SIG-M5 treated with dmso at 0.1 percent for 504 hours (cell line): ENCODE measurements around the gene YPEL5.

ENCODE experiments used
- DNase-seq: peaks from one replicate; lab custom pipeline; 2025; ENCODE audit not compliant: unreplicated experiment; lab: John Stamatoyannopoulos, UW

Gene YPEL5

DNA sequence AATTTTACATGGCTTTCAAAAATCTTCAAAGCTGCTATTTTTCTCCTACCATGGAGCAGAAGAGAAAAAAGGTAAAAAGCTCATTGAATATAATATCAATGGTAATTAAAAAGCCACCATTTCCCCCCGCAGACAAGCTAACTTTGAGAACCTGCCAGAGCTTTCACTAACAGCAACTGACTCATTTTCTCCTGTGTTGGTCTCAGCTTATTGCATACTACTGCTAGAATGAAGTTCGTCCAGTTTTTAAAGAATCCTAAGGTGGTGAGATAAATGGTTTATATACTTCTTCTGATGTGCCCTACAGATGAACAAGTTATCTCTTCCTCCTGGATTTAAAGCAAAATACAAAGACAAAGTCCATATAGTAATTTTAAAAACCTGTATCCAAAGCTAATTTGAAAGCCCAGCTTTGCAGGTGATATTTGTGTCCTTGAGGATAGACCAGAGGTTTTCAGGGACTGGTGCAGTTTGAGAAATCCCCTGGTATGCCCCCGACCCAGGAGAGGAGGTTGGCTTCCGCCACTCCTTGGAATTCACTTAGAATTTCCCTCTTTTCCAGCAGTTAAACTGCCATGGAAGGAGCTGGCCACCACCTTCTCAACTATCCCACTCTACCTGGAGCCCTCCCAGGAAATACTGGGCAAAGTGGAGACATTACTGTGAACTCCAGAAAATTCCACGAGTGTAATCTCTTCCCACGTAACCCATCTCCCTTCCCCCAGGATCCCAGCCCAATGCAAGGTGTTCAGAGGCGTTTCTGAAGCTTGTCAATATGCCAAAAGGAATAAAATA, 17.5 kb downstream of the YPEL5 start:
- DNase-seq: no peak

- peak; percentile 99 for DNase-seq
Observed at GRCh38 chr2:30165050-30165520, 18.3 kb downstream of the YPEL5 start.

DNA sequence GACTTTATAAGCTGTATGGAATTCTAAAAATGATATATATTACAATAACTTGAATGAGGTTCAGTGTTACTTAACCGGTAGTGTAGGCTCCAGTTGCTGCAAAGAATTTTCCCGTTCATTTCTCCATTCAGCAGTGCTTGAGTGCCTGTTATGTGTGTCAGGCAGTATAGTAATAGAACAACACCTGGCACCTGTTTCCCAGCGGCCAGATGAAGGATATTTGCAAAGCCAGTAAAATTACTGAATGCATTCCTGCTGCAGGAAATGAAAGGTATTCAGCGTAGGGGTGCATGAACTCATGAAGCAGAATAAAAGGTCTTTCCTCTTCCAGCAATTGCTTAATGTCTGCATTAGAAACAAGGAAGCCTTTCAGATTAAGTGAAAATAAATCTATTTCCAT, 18.8 kb downstream of the YPEL5 start:
- DNase-seq: no peak

- DNase-seq: no peak
Observed at GRCh38 chr2:30172627-30173026, 25.8 kb downstream of the YPEL5 start.

- no peak for DNase-seq
Observed at GRCh38 chr2:30177440-30177839, 30.6 kb downstream of the YPEL5 start.

- no peak for DNase-seq
Observed at GRCh38 chr2:30177956-30178355, 31.1 kb downstream of the YPEL5 start.

DNA sequence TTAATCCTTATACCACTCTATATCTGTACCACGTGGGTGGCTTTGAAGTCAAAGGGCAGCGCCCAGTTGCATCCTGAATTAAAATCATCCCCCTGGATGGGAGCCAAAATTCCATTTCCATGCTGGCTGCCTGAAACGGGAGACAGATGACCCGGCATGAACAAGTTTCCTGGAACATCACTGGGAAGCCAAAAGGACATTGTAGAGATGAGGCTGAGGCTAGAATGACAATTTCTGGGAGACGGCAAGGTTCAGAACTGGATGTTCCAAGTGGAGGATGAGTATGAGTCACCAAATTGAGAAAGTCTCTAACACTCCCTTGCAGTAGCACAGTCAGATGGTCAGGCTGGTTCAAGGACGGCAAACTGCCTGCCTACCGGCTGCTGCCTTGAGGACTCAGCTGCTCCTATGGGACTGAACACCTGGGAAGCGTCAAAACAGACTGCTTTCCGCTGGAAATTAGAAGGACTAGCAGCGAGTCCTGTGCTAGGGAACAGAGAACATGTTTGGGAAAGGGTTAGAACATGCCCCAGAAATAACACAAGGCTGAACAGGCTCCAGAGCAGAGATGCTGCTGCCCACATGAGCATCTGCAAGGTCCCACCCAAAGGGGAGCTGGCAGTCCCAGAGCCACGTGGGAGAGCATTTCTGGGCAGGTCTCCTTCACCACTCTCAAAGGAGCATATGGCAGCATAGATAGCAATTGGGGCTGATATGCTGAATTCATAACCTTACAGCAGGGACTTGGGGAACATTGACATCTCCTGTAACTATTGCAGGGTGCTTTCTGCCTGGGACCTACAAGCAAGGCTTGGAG, 32.0 kb downstream of the YPEL5 start:
- DNase-seq: no peak

DNA sequence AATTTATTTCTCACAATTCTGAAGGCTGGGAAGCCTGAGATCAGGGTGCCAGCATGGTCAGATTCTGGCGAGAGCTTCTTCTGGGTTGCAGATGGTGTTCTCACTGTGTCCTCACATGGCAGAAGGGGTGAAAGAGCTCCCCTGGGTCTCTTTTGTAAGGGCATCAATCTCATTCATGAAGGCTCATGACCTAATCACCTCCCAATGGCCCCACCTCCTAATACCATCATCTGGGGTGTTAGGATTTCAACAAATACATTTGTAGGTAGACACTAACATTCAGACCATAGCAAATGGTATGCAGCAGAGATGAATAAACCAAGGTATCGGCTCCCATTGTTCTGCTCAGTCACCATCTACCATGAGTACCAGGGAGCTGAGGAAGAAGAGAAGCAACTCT, 32.7 kb downstream of the YPEL5 start:
- no peak for DNase-seq

DNA sequence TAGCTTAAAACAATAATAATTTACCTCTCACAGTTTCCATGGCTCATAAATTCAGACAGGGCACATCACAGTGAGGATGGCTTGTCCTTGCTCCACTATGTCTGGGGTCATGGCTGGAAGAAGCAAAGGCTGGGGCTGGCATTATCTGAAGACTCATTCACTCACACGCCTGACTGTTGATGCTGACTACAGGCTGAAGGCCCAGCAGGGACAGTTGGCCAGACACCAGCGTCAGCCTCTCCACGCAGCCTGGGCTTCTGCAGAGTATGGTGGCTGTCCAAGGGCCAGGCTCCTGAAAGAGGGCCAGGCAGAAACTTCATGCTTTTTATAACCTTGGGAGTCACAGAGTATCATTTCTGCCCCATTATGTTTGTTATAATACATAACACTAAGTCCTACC, 33.4 kb downstream of the YPEL5 start:
- no peak for DNase-seq

DNA sequence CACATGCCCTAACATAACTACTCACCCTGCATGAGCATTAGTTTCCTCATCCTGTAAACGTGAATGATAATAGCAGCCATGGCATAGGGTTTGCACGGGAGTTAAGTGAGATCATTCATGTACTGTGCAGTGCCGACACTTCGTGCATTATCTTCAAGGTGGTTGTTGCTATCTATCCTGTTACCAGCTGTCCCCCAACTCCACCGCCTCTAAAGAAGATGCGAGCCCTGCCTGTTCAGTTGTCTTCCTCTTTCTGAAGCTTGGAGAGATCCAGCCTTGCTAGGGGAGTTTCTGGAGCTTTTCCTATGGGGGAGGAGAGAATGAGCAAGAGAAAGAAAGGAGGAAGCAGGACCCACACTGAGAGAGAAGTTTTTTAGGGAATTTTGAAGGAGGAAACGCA, 34.4 kb downstream of the YPEL5 start:
- DNase-seq: no peak

- DNase-seq: no peak
Observed at GRCh38 chr2:30184035-30184434, 37.2 kb downstream of the YPEL5 start.

GRCh38 chr2:30185178-30185577, 38.4 kb downstream of the YPEL5 start:
- DNase-seq: peak; percentile 85

DNA sequence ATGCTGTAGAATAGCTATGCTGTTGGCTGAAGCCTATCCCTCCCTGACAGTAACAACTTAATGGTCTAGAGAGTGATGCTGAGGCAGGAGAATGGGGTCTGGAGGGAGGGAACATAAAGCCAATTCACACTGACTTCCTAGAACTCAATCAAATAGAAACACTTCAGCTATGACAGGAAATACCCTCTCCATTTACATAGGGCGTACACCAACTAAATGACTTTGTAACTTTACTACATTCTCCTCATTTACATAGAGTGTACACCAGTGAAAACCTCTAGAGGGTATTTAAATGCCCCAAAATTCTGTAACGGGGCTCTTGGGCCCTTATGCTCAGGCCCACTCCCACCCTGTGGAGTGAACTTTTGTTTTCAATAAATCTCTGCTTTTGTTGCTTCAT, 41.5 kb downstream of the YPEL5 start:
- DNase-seq: no peak

GRCh38 chr2:30190637-30191036, 43.8 kb downstream of the YPEL5 start:
- DNase-seq: no peak

GRCh38 chr2:30191107-30191506, 44.3 kb downstream of the YPEL5 start:
- no peak for DNase-seq

- DNase-seq: no peak
Observed at GRCh38 chr2:30191819-30192271, 45.0 kb downstream of the YPEL5 start.

DNA sequence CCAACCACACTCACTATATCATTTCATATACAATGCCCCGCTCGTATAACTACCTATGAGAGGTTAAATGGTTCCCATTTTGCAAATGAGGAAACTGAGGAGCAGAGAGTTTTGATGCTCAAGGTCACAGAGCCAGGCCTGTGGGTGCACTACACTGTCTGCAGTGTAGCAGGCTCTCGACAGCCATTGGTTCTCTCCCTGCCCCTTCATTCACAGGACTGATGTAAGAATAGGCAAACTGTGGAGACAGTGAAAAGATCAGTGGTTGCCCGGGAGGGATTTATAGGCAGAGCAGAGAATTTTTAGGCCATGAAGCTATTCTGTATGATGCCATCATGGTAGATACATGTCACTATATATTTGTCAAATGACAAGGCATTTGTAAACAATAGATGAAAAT, 45.5 kb downstream of the YPEL5 start:
- no peak for DNase-seq

GRCh38 chr2:30193104-30193681, 46.4 kb downstream of the YPEL5 start:
- DNase-seq: no peak

- DNase-seq: no peak
Observed at GRCh38 chr2:30194421-30194820, 47.6 kb downstream of the YPEL5 start.

DNA sequence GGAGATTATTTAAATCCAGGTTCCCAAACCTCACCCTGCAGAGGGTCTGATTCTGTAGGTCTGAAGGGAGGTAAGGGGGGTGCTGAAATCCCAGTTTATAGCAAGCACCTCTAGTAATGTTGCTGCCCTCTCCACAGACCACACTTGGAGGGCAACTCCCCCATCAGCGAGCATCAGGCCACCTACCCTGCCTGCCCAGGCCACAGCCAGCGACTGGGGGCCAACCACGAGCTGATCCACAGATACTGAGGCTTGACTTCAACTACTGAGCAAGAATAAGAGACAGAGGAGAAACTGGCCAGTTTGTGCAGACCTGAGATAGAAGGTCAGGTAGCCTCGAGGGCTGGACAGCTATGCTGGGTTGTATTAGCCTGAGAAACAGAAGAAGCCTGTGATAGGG, 48.2 kb downstream of the YPEL5 start:
- DNase-seq: no peak

DNA sequence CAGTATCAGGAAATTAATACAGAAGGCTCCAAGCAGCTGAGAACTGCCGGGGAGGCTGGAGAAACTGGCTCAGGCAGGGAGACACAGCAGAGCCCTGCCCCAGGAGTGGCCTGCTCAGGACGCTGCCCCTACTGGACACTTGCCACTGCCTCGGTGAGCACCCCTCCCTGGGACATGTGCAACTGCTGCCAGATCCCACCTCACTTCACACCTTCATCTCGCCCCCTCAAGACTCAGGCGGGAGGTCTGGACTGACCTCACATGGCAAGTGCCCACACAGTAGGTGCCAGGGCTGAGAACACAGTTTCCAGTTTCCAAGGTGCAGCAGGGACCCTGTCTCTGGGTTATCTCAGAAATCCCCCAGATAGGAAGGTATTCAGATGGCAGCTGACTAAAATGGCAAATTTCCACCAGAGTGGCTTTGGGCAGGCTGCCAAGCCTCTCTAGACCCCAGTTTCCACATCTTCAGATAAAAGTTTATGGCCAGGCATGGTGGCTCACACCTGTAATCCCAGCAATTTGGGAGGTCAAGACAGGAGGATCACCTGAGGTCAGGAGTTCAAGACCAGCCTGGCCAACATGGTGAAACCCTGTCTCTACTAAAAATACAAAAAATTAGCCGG, 50.9 kb downstream of the YPEL5 start:
- DNase-seq: no peak
